Measurements from ENCODE around the gene RDH13. TPM values are rescaled to one million over a fixed set of nuclear protein-coding genes. Genes with fewer than 3 reads are reported as not detected.

RDH13 gene
- total RNA-seq, 1 donor from 2014 or later = 37.9 TPM

GRCh38 chr19:55098716-55099556, 36.0 kb upstream of the RDH13 start:
- H3K9me3 Mint-ChIP-seq = no peaks in the 10 kb centered on the region
- no peak for DNase-seq (ENCODE audit: extremely low spot score, unreplicated experiment)
- no peaks in the 10 kb centered on the region for H3K27me3 Mint-ChIP-seq
- peaks cover 8% of the 10 kb centered on the region for H3K4me1 Mint-ChIP-seq (ENCODE audit: unreplicated experiment)
- H3K36me3 Mint-ChIP-seq = peaks cover 17% of the 10 kb centered on the region
- TF ChIP-seq CTCF (conservative IDR thresholded peaks at IDR 0.05) = peak; percentile 36
- no peak overlapping the region for H3K4me3 Mint-ChIP-seq
- no peak overlapping the region for H3K27ac Mint-ChIP-seq

DNA sequence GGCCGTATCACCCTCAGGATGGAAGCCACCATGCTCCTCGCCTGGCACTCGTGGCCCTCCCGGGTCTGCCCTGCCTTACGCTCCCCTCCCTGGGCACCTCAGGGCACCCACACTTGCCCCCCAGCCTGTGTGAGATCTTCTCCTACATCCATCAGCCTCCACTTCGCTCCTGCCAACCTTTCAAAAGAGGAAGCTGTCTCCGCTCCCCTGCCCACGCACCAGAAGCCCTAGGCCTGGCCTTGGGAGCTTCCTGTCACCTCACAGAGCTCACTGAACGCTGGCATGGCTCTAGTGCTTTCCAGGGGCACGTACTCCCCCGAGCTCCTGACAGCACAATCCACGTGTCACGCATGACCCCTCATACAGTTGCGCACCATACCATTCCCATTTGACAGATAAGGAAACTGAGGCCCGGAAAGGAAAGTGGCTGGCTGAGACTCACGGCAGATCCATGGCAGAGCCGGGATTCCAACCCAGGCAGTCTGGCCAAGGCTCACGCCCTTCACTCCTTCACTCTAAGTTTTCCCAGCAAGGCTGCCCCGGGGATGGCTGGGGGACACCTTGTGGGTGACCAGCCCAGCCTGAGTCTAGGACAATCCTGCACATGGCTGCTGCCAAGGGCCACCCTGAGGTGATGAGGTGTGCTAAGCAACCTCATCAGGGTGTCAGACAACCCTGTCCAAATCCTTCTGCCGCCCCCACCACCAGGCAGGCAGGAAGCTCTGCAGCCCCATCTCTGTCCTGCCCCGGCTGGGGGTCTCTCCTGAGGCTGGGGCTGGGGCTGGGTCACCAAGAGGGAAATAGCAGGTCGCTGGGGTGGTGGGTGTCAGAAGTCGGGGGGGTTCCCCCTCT, 35.1 kb upstream of the RDH13 start:
- DNase-seq (ENCODE audit: extremely low spot score, unreplicated experiment) = no peak
- Mint-ChIP-seq H3K27ac (peak overlapping the region; percentile 39), H3K9me3 (no peaks in the 10 kb centered on the region), H3K4me3 (no peak overlapping the region), H3K36me3 (peaks cover 14% of the 10 kb centered on the region), H3K27me3 (no peaks in the 10 kb centered on the region), H3K4me1 (ENCODE audit: unreplicated experiment) (peaks cover 8% of the 10 kb centered on the region)
- TF ChIP-seq CTCF (conservative IDR thresholded peaks at IDR 0.05) = no peak

- H3K9me3 Mint-ChIP-seq = no peaks in the 10 kb centered on the region
- no peak for DNase-seq (ENCODE audit: extremely low spot score, unreplicated experiment)
- TF ChIP-seq CTCF (conservative IDR thresholded peaks at IDR 0.05) = no peak
- H3K27ac Mint-ChIP-seq = no peak overlapping the region
- H3K4me3 Mint-ChIP-seq = no peak overlapping the region
- H3K27me3 Mint-ChIP-seq = no peaks in the 10 kb centered on the region
- H3K4me1 Mint-ChIP-seq (ENCODE audit: unreplicated experiment) = peaks cover 8% of the 10 kb centered on the region
- peaks cover 3% of the 10 kb centered on the region for H3K36me3 Mint-ChIP-seq
These were observed 33.2 kb upstream of the RDH13 start for GRCh38 chr19:55096061-55096701.

DNA sequence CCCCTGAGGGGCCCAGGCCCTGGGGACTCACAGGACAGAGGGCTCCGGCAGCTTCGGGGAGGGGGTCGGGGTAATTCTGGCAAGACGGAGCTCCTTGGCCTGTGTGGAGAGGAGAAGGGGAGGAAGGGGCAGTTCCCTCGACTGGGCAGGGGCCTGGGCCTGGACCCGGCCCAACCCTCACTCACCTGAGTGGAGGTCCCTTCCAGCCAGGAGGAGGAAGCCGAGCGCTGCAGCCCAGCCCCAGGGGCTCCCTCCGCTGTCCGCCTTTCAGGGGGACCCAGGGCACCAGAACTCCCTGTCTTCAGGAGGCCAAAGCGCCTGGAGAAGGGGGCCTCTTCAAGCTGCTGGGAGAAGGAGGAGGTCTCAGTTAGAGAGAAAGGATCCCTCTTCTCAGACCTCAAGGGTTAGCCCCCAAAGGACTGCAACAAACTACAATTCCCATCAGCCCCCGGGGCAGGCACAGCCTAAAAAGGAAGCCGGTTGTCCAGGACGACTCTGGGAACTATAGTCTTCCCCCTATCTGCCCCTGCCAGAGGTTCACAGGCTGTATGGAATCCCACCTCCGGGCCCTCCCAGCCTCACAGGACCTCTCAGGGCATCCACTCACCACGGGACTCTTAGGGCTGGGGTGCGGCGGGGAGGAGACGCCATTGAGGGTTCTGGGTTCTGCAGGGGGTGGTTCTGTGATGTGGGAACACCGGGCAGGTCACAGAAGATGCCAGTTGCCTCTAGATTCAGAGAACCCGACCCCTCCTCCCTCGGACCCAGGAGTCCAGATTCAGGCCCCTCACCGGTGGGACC, 32.5 kb upstream of the RDH13 start:
- no peak overlapping the region for H3K27ac Mint-ChIP-seq
- no peak for DNase-seq (ENCODE audit: extremely low spot score, unreplicated experiment)
- no peaks in the 10 kb centered on the region for H3K9me3 Mint-ChIP-seq
- H3K4me1 Mint-ChIP-seq (ENCODE audit: unreplicated experiment) = peaks cover 8% of the 10 kb centered on the region
- peaks cover 3% of the 10 kb centered on the region for H3K36me3 Mint-ChIP-seq
- TF ChIP-seq CTCF (conservative IDR thresholded peaks at IDR 0.05) = no peak
- H3K4me3 Mint-ChIP-seq = no peak overlapping the region
- no peaks in the 10 kb centered on the region for H3K27me3 Mint-ChIP-seq
